H9 (cell line): ENCODE results near the gene FAT3. TPM values are rescaled to one million over a fixed set of nuclear protein-coding genes. Genes with fewer than 3 reads are reported as not detected.

Experiments
- DNase-seq: peaks from one replicate; pipeline ENCODE4 v3.0.0-alpha.2; 2017
- H2AFZ ChIP-seq: one replicate; pipeline ENCODE4 v1.6.1; 2013; ENCODE audit warnings: mild to moderate bottlenecking, low read length, control low read depth, moderate library complexity
- H2AK5ac ChIP-seq: 2 replicates; pipeline ENCODE4 v1.6.1; 2013; ENCODE audit warnings: low read length, control low read depth, mixed read lengths; ENCODE audit not compliant: insufficient read length
- H2BK120ac ChIP-seq: one replicate; pipeline ENCODE4 v1.6.1; 2013; ENCODE audit warnings: low read depth, mild to moderate bottlenecking, low read length, control low read depth, inconsistent platforms; ENCODE audit not compliant: poor library complexity, severe bottlenecking
- H2BK12ac ChIP-seq: 2 replicates; pipeline ENCODE4 v1.6.1; 2013; ENCODE audit warnings: low read length, control low read depth, mixed read lengths, low read depth; ENCODE audit not compliant: insufficient read length
- H2BK15ac ChIP-seq: 2 replicates; pipeline ENCODE4 v1.6.1; 2013; ENCODE audit warnings: low read depth, low read length, control low read depth
- H2BK20ac ChIP-seq: one replicate; pipeline ENCODE4 v1.6.1; 2013; ENCODE audit warnings: low read depth, mild to moderate bottlenecking, low read length, control low read depth, inconsistent platforms; ENCODE audit not compliant: poor library complexity, severe bottlenecking
- H2BK5ac ChIP-seq: 2 replicates; pipeline ENCODE4 v1.6.1; 2013; ENCODE audit warnings: low read length, control low read depth, mixed read lengths; ENCODE audit not compliant: insufficient read length
- H3K14ac ChIP-seq: 2 replicates; pipeline ENCODE4 v1.6.1; 2013; ENCODE audit warnings: low read length, control low read depth; ENCODE audit not compliant: insufficient read depth
- H3K18ac ChIP-seq: 2 replicates; pipeline ENCODE4 v1.6.1; 2013; ENCODE audit warnings: low read depth, mild to moderate bottlenecking, mixed read lengths, low read length, control low read depth; ENCODE audit not compliant: insufficient read length
- H3K23ac ChIP-seq: 2 replicates; pipeline ENCODE4 v1.6.1; 2013; ENCODE audit warnings: low read length, control low read depth, mixed read lengths, low read depth; ENCODE audit not compliant: insufficient read length
- H3K23me2 ChIP-seq: 2 replicates; pipeline ENCODE4 v1.6.1; 2013; ENCODE audit warnings: low read depth, mild to moderate bottlenecking, mixed read lengths, low read length, control low read depth; ENCODE audit not compliant: insufficient read length, poor library complexity, severe bottlenecking
- H3K27ac ChIP-seq: 2 replicates; pipeline ENCODE4 v1.5.1; 2013; ENCODE audit warnings: low read length, control low read depth, mixed read lengths, low read depth; ENCODE audit not compliant: insufficient read length
- H3K27me3 ChIP-seq: 2 replicates; pipeline ENCODE4 v1.6.1; 2013; ENCODE audit warnings: low read length, control low read depth, inconsistent platforms; ENCODE audit not compliant: insufficient read depth
- H3K4ac ChIP-seq: 2 replicates; pipeline ENCODE4 v1.6.1; 2013; ENCODE audit warnings: low read depth, mild to moderate bottlenecking, control low read depth, inconsistent platforms, low read length, moderate library complexity
- H3K4me1 ChIP-seq: 2 replicates; pipeline ENCODE4 v1.6.1; 2013; ENCODE audit warnings: low read length, control low read depth, inconsistent platforms; ENCODE audit not compliant: insufficient read depth
- H3K4me2 ChIP-seq: 2 replicates; pipeline ENCODE4 v1.6.1; 2013; ENCODE audit warnings: low read length, control low read depth, mixed read lengths; ENCODE audit not compliant: insufficient read length, insufficient read depth
- H3K56ac ChIP-seq: 2 replicates; pipeline ENCODE4 v1.6.1; 2013; ENCODE audit warnings: low read depth, mild to moderate bottlenecking, mixed read lengths, low read length, control low read depth; ENCODE audit not compliant: insufficient read length
- H3K79me1 ChIP-seq: 2 replicates; pipeline ENCODE4 v1.6.1; 2013; ENCODE audit warnings: low read depth, mild to moderate bottlenecking, moderate library complexity, low read length, control low read depth, inconsistent platforms; ENCODE audit not compliant: insufficient read depth, poor library complexity, severe bottlenecking
- H3K79me2 ChIP-seq: 2 replicates; pipeline ENCODE4 v1.6.1; 2013; ENCODE audit warnings: low read length, control low read depth, inconsistent platforms; ENCODE audit not compliant: insufficient read depth
- H3K9ac ChIP-seq: 2 replicates; pipeline ENCODE4 v1.6.1; 2013; ENCODE audit warnings: low read length, control low read depth, mixed read lengths; ENCODE audit not compliant: insufficient read length; ENCODE audit errors: extremely low read depth
- H3K9me3 ChIP-seq: one replicate; pipeline ENCODE4 v1.6.1; 2013; ENCODE audit warnings: low read depth, low read length, inconsistent platforms; ENCODE audit not compliant: control insufficient read depth
- H3T11ph ChIP-seq: one replicate; pipeline ENCODE4 v1.6.1; 2013; ENCODE audit warnings: mild to moderate bottlenecking, low read length, control low read depth, inconsistent platforms
- H4K20me1 ChIP-seq: one replicate; pipeline ENCODE4 v1.6.1; 2013; ENCODE audit not compliant: control insufficient read depth, insufficient read length, insufficient read depth
- H4K5ac ChIP-seq: 2 replicates; pipeline ENCODE4 v1.6.1; 2013; ENCODE audit warnings: low read depth, mild to moderate bottlenecking, mixed read lengths, low read length, control low read depth; ENCODE audit not compliant: insufficient read length
- H4K8ac ChIP-seq: replicated peaks from 2 replicates; pipeline ENCODE4 v1.6.1; 2013; ENCODE audit warnings: low read length, control low read depth, mixed read lengths, low read depth; ENCODE audit not compliant: insufficient read length
- H4K91ac ChIP-seq: 2 replicates; pipeline ENCODE4 v1.6.1; 2013; ENCODE audit warnings: low read depth, mild to moderate bottlenecking, moderate library complexity, mixed read lengths, low read length, control low read depth; ENCODE audit not compliant: insufficient read length
- H3K27ac Mint-ChIP-seq, 3 experiments: 2 replicates in 2 of 3; 3 replicates in 1 of 3; pipeline ENCODE4 v1.8.0; 2020 to 2021; ENCODE audit warnings: mixed read lengths in 3 of 3, mild to moderate bottlenecking in 1 of 3, moderate library complexity in 1 of 3
- H3K27me3 Mint-ChIP-seq: 2 replicates; pipeline ENCODE4 v1.8.0; 2021; ENCODE audit warnings: low read depth, mild to moderate bottlenecking, moderate library complexity, mixed read lengths
- H3K36me3 Mint-ChIP-seq, 3 experiments: 2 replicates in 2 of 3; 3 replicates in 1 of 3; pipeline ENCODE4 v1.8.0; 2020 to 2021; ENCODE audit warnings: low read depth in 3 of 3, mixed read lengths in 3 of 3; ENCODE audit not compliant: insufficient read depth in 1 of 3
- H3K4me1 Mint-ChIP-seq, 2 experiments: 2 replicates each; pipeline ENCODE4 v1.8.0; 2020; ENCODE audit warnings: mixed read lengths in 2 of 2
- H3K4me3 Mint-ChIP-seq, 2 experiments: 2 replicates in 1 of 2; 3 replicates in 1 of 2; pipeline ENCODE4 v1.8.0; 2020 to 2021; ENCODE audit warnings: mild to moderate bottlenecking in 2 of 2, mixed read lengths in 2 of 2, moderate library complexity in 1 of 2
- H3K9me3 Mint-ChIP-seq, 2 experiments: 2 replicates in 1 of 2; 3 replicates in 1 of 2; pipeline ENCODE4 v1.8.0; 2020; ENCODE audit warnings: mild to moderate bottlenecking in 2 of 2, mixed read lengths in 2 of 2, moderate library complexity in 1 of 2
- CTCF ChIP-seq: fragments of 200-600 bp; sonication (generic); conservative IDR thresholded peaks from 3 replicates; pipeline ENCODE4 v1.8.0; 2021; ENCODE audit warnings: antibody characterized with exemption, mild to moderate bottlenecking
- WGBS: extraction: QIAGEN DNeasy Blood & Tissue Kit; methylation state at CpG from one replicate; pipeline ENCODE4 v1.1.7; 2013; ENCODE audit warnings: missing lambda C conversion rate, low lambda C conversion rate, mixed read lengths; ENCODE audit not compliant: insufficient read length; ENCODE audit errors: extremely low coverage; 5-methylcytosine and 5-hydroxymethylcytosine counted together
- total RNA-seq: library from RNA; stranded (reverse); gene quantifications from 2 replicates; pipeline ENCODE4 v1.2.1, GENCODE V29; 2021

FAT3 gene
- total RNA-seq, 1 experiment from 2014 or later, result 19.1 TPM

GRCh38 chr11:92236856-92237255, 12.2 kb downstream of the FAT3 start:
- H3K18ac ChIP-seq, result no peak overlapping the region
- H3K9ac ChIP-seq, result no peak overlapping the region
- H4K5ac ChIP-seq, result no peak overlapping the region
- no peak overlapping the region for H3K4me2 ChIP-seq
- Mint-ChIP-seq H3K27ac (peak overlapping the region in 1 of 3 experiments; percentile 15; a peak in 1 of 7 replicates), H3K36me3 (no peaks in the 10 kb centered on the region), H3K27me3 (no peaks in the 10 kb centered on the region), H3K4me3 (no peak overlapping the region), H3K4me1 (peaks cover 44 to 50% of the 10 kb centered on the region in 2 experiments), H3K9me3 (no peaks in the 10 kb centered on the region)
- H3K4me1 ChIP-seq, result peaks cover 10% of the 10 kb centered on the region
- DNase-seq, result no peak
- no peak for TF ChIP-seq CTCF
- no peak overlapping the region for H2BK120ac ChIP-seq
- H2AFZ ChIP-seq, result no peak overlapping the region
- H3K56ac ChIP-seq, result no peak overlapping the region
- no peaks in the 10 kb centered on the region for H3K9me3 ChIP-seq
- H3K79me2 ChIP-seq, result peaks cover 24% of the 10 kb centered on the region
- no CpG with 5 or more reads among the region's 1 CpG for WGBS
- no peak overlapping the region for H2BK15ac ChIP-seq
- H3K14ac ChIP-seq, result no peak overlapping the region
- no peaks in the 10 kb centered on the region for H3K23me2 ChIP-seq
- H3K79me1 ChIP-seq, result peaks cover 4% of the 10 kb centered on the region
- no peak overlapping the region for H2BK5ac ChIP-seq
- no peak overlapping the region for H2AK5ac ChIP-seq
- no peak overlapping the region for H3K27ac ChIP-seq
- H2BK20ac ChIP-seq, result no peak overlapping the region
- no peak overlapping the region for H3K4ac ChIP-seq
- H3T11ph ChIP-seq, result no peak overlapping the region
- H3K23ac ChIP-seq, result no peak overlapping the region
- H3K27me3 ChIP-seq, result no peaks in the 10 kb centered on the region
- H2BK12ac ChIP-seq, result no peak overlapping the region
- no peaks in the 10 kb centered on the region for H4K20me1 ChIP-seq
- H4K91ac ChIP-seq, result no peak overlapping the region
- no peak overlapping the region for H4K8ac ChIP-seq
